Stomach (tissue), 9 donors: Measurements from ENCODE around the gene SRSF4. TPM values are rescaled to one million over a fixed set of nuclear protein-coding genes. Genes with fewer than 3 reads are reported as not detected.

ENCODE experiments used
- DNase-seq, 2 donors: peaks; one replicate each; pipeline versions ENCODE4 v3.0.0 to v3.0.0-alpha.2; 2013 to 2019
- H3K27ac ChIP-seq, 5 donors: fragments of 200-600 bp in 4 of 5; sonication (generic) in 4 of 5; one replicate each; pipeline ENCODE4 v1.5.1; 2013 to 2019; ENCODE audit warnings: mild to moderate bottlenecking in 1 of 5, moderate library complexity in 1 of 5
- H3K27me3 ChIP-seq, 3 donors: fragments of 200-600 bp; sonication (generic); one replicate each; pipeline ENCODE4 v1.5.1; 2017 to 2019; ENCODE audit warnings: mixed run types in 1 of 3
- H3K36me3 ChIP-seq, 4 donors: fragments of 200-600 bp; sonication (generic); 1 replicate in 3 of 4; 2 replicates in 1 of 4; pipeline ENCODE4 v1.5.1; 2016 to 2019
- H3K4me1 ChIP-seq, 4 donors: fragments of 200-600 bp; sonication (generic); one replicate each; pipeline ENCODE4 v1.5.1; 2016 to 2019
- H3K4me3 ChIP-seq, 4 donors: fragments of 200-600 bp; sonication (generic) in 3 of 4; one replicate each; pipeline ENCODE4 v1.5.1; 2016 to 2019; ENCODE audit warnings: mild to moderate bottlenecking in 1 of 4
- H3K9me3 ChIP-seq, 4 donors: fragments of 200-600 bp; sonication (generic); one replicate each; pipeline ENCODE4 v1.5.1; 2016 to 2019
- EP300 ChIP-seq: sonication (generic); formaldehyde crosslinking; IDR thresholded peaks from one replicate; pipeline ENCODE4 v1.6.1; 2017; ENCODE audit warnings: antibody characterized with exemption
- POLR2A ChIP-seq, 4 donors: fragments of 450-650 bp; IDR thresholded peaks; one replicate each; pipeline ENCODE4 v1.6.1; 2016; ENCODE audit warnings: antibody characterized with exemption in 4 of 4, control low read depth in 2 of 4, mild to moderate bottlenecking in 1 of 4, moderate library complexity in 1 of 4
- POLR2AphosphoS5 ChIP-seq, 3 donors: sonication (generic); formaldehyde crosslinking; IDR thresholded peaks; one replicate each; pipeline ENCODE4 v1.6.1; 2016; ENCODE audit warnings: antibody characterized with exemption in 3 of 3
- WGBS, 5 donors: extraction: QIAGEN DNeasy Blood & Tissue Kit in 3 of 5; methylation state at CpG; one replicate each; pipeline versions ENCODE4 v1.1.5 to v1.1.7; 2013 to 2018; 5-methylcytosine and 5-hydroxymethylcytosine counted together
- intact Hi-C: fragments of 100-400 bp; cut with DNase I; formaldehyde crosslinking; loops from one replicate; pipeline ENCODE4 v1.15.1; 2023; ENCODE audit warnings: low total_unique reads
- polyA plus RNA-seq, 3 donors: library from polyadenylated mRNA; stranded (reverse); fragments of 200-250 nt; gene quantifications; one replicate each; pipeline ENCODE4 v1.2.3, GENCODE V29; 2013
- small RNA-seq, 4 donors: library from RNA; depleted of rRNA; stranded (forward); fragments of <200 nt; gene quantifications; one replicate each; pipeline ENCODE3, GENCODE V24; 2016
- total RNA-seq, 5 donors: library from RNA; depleted of rRNA; stranded (reverse); fragments of >200 nt; gene quantifications; one replicate each; pipeline versions ENCODE4 v1.1.0 to v1.2.3, GENCODE V29; 2014 to 2016
- TF ChIP-seq, protein P1 (sequence below), 7 experiments: fragments of 450-650 bp in 4 of 7; fragments of 200-600 bp in 3 of 7; sonication (generic) in 3 of 7; IDR thresholded peaks; one replicate each; pipeline ENCODE4 v1.5.1; 2016 to 2019; ENCODE audit warnings: antibody characterized with exemption in 7 of 7, control low read depth in 2 of 7, mild to moderate bottlenecking in 1 of 7
- donor health status: healthy with polysubstance abuse.
- donor health status: Bipolar disorder and iron deficiency.
- donor health status: healthy.

The SRSF4 gene
- total and polyA plus RNA-seq, 8 donors = 25.1 to 328 (median 53.1) TPM

DNA sequence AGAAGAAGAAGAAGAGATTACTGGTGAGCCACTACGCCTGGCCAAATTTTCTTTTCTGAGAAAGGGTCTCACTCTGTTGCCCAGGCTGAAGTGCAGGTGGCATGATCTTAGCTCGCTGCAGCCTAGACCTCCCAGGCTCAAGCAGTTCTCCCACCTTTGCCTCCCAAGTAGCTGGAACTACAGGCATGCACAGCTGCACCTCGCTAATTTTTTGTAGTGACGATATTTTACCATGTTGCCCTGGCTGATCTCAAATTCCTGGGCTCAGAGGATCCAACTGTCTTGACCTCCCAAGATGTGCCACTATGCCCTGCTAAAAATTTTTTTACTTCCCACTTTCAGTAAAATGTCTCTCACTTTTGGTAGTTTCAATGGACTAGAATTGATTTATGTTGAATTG lies 82.4 kb downstream of the SRSF4 start:
- no peak for DNase-seq
- 80 to 96% (median 88%) methylated on average over 4 of the region's 4 CpGs for WGBS, 5 donors
- no peak for TF ChIP-seq POLR2A (IDR thresholded peaks at IDR 0.05)
- TF ChIP-seq POLR2AphosphoS5 (IDR thresholded peaks at IDR 0.05) = no peak
- TF ChIP-seq EP300 = no peak
- TF ChIP-seq, protein P1, sequence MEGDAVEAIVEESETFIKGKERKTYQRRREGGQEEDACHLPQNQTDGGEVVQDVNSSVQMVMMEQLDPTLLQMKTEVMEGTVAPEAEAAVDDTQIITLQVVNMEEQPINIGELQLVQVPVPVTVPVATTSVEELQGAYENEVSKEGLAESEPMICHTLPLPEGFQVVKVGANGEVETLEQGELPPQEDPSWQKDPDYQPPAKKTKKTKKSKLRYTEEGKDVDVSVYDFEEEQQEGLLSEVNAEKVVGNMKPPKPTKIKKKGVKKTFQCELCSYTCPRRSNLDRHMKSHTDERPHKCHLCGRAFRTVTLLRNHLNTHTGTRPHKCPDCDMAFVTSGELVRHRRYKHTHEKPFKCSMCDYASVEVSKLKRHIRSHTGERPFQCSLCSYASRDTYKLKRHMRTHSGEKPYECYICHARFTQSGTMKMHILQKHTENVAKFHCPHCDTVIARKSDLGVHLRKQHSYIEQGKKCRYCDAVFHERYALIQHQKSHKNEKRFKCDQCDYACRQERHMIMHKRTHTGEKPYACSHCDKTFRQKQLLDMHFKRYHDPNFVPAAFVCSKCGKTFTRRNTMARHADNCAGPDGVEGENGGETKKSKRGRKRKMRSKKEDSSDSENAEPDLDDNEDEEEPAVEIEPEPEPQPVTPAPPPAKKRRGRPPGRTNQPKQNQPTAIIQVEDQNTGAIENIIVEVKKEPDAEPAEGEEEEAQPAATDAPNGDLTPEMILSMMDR (IDR thresholded peaks at IDR 0.05) = no peak
- H3K4me1 ChIP-seq = no peaks in the 10 kb centered on the region
- no peaks in the 10 kb centered on the region for H3K27me3 ChIP-seq
- H3K27ac ChIP-seq = no peak overlapping the region
- no peaks in the 10 kb centered on the region for H3K9me3 ChIP-seq
- peaks cover 0 to 50% (median 38%) of the 10 kb centered on the region in 4 donors for H3K36me3 ChIP-seq
- intact Hi-C loops = no loop called here
- no peak overlapping the region for H3K4me3 ChIP-seq

Small RNA genes within 50 kb of the gene (small RNA-seq; reads per million reads assigned to genes)
- gene RF02271 = 0 reads per million in 4 donors

Other genes starting within 250 kb of the SRSF4 start
- 1 to 10 TPM in 1 of 5 donors, under 1 TPM in 1, not detected in 3; 0.45 to 8.3 TPM for gene TMEM200B, start 58.0 kb downstream of the SRSF4 start, total RNA-seq
- gene TMEM200B, start 58.0 kb downstream of the SRSF4 start, polyA plus RNA-seq = 1 to 10 TPM; 1.4 to 4.0 (median 2.8) TPM
- gene MECR, start 49.0 kb upstream of the SRSF4 start, total RNA-seq = 10 to 100 TPM in 4 of 5 donors, 1 to 10 TPM in 1; 8.9 to 47.8 (median 17.4) TPM
- 10 to 100 TPM; 16.0 to 20.1 (median 18.2) TPM for gene MECR, start 49.0 kb upstream of the SRSF4 start, polyA plus RNA-seq
- gene PTPRU, start 54.6 kb upstream of the SRSF4 start, total RNA-seq = 10 to 100 TPM in 2 of 5 donors, 1 to 10 TPM in 2, under 1 TPM in 1; 0.29 to 17.5 (median 8.0) TPM
- 1 to 10 TPM; 4.9 to 5.4 (median 5.2) TPM for gene PTPRU, start 54.6 kb upstream of the SRSF4 start, polyA plus RNA-seq